K562 (cell line): ENCODE measurements around the gene TXNIP.

Experiments used
- CTCF ChIP-seq, 3 experiments: IDR thresholded peaks in 2 of 3; conservative IDR thresholded peaks in 1 of 3; 2 replicates each; pipeline ENCODE4 v1.5.1; 2011 to 2012; ENCODE audit warnings: low read length in 3 of 3, mild to moderate bottlenecking in 3 of 3, control low read depth in 2 of 3, improper control_type of control experiment in 1 of 3, inconsistent platforms in 1 of 3, low read depth in 1 of 3, mixed read lengths in 1 of 3, moderate library complexity in 1 of 3; ENCODE audit not compliant: insufficient read depth in 2 of 3
- MXI1 ChIP-seq: IDR thresholded peaks from 2 replicates; pipeline ENCODE4 v1.6.1; 2011; ENCODE audit warnings: low read depth, mild to moderate bottlenecking, improper control_type of control experiment, low read length
- SRF ChIP-seq, 2 experiments: fragments of 250-450, 450-650 bp in 1 of 2; sonication (Bioruptor Pico) in 1 of 2; sonication (generic) in 1 of 2; formaldehyde crosslinking; IDR thresholded peaks; 2 replicates each; pipeline versions ENCODE4 v1.5.0 to v1.5.1; 2020 to 2022; ENCODE audit warnings: mild to moderate bottlenecking in 1 of 2, missing genetic modification reagents in 1 of 2

GRCh38 chr1:145946477-145946986 lies 49.8 kb downstream of the TXNIP start:
- TF ChIP-seq CTCF (IDR thresholded peaks at IDR 0.05 in 2 of 3, conservative IDR thresholded peaks at IDR 0.05 in 1 of 3; ENCODE audit: insufficient read depth in 2 of 3, low read depth in 1 of 3, low read length in 3 of 3), result no peak
- no peak for TF ChIP-seq SRF (CRISPR knock-in tag; IDR thresholded peaks at IDR 0.05)
- no peak for TF ChIP-seq MXI1
